LNCaP clone FGC (cell line): ENCODE measurements around the gene RPL10.
A peak's percentile ranks its signal among the peaks of the same experiment; 100 is the strongest.

ENCODE experiments used
- DNase-seq: peaks from one replicate; pipeline ENCODE4 v3.0.0-alpha.2; 2011; ENCODE audit warnings: low read depth
- H3K4me3 ChIP-seq: 2 replicates; pipeline ENCODE4 v1.5.1; 2011; ENCODE audit warnings: mild to moderate bottlenecking, low read depth, low read length, control low read depth
- TF ChIP-seq, protein P1 (sequence below): IDR thresholded peaks from 2 replicates; pipeline ENCODE4 v1.5.1; 2012; ENCODE audit warnings: mild to moderate bottlenecking; ENCODE audit not compliant: control insufficient read depth, insufficient read depth; ENCODE audit errors: extremely low read depth

The RPL10 gene

DNA sequence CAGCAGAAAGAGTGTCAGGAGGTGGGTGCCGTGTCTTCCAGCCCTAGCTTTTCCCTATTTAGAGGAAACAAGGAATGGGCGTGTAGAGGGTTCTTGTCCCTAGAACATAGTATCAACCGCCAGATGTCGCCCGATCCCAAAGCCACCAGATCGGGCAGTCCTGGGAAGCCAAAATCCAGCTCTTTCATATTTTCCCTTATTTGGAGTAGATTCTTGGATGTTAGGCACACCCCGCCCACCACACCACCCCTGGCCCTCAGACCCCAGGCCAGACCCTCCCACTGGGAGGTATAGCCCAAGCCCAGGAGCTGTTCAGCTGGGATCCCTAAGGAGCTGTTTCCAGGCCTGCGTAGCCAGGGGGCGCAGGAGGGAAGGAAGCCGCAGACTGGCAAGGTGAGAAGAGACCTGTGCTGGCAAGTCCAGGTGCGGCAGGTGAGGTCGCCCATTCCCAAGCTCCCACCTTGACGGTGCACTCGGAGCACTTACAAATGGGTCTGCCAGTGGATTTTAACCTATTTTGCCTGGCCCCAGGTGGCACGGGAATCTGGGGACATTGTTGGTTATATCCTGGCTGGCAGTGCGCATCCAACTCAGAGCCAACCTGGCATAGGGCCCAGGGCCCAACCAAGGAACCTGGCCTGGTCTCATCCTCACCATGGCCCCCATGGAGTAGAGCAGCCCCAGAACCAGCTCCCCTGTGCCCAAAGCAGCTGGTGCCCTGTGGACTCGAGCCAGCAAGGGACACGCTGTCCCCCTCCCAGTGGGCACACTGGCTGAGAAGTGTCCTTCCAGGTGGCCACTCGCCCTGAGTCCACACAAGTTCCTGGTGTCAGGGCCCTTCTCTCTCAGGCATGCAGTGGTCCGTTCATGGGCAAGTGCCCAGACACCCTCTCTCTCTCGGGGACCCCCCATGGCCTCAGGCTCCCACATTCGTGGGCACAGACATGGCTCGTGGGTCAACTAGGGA is 24.6 kb upstream of the RPL10 start:
- DNase-seq: peak; percentile 67
- peak overlapping the region; percentile 56 for H3K4me3 ChIP-seq
- TF ChIP-seq, protein P1, sequence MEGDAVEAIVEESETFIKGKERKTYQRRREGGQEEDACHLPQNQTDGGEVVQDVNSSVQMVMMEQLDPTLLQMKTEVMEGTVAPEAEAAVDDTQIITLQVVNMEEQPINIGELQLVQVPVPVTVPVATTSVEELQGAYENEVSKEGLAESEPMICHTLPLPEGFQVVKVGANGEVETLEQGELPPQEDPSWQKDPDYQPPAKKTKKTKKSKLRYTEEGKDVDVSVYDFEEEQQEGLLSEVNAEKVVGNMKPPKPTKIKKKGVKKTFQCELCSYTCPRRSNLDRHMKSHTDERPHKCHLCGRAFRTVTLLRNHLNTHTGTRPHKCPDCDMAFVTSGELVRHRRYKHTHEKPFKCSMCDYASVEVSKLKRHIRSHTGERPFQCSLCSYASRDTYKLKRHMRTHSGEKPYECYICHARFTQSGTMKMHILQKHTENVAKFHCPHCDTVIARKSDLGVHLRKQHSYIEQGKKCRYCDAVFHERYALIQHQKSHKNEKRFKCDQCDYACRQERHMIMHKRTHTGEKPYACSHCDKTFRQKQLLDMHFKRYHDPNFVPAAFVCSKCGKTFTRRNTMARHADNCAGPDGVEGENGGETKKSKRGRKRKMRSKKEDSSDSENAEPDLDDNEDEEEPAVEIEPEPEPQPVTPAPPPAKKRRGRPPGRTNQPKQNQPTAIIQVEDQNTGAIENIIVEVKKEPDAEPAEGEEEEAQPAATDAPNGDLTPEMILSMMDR: peak; percentile 65

- DNase-seq: no peak
- TF ChIP-seq, protein P1: peak; percentile 44
- H3K4me3 ChIP-seq: peak within 1 kb of the TSS; percentile 56
These were observed 23.6 kb upstream of the RPL10 start, which contains the start of gene FLNA for GRCh38 chrX:154374313-154375155. TSS of gene FLNA (minus strand) at chrX:154374634. CDS start at chrX:154371245, 3,389 bp downstream.

DNA sequence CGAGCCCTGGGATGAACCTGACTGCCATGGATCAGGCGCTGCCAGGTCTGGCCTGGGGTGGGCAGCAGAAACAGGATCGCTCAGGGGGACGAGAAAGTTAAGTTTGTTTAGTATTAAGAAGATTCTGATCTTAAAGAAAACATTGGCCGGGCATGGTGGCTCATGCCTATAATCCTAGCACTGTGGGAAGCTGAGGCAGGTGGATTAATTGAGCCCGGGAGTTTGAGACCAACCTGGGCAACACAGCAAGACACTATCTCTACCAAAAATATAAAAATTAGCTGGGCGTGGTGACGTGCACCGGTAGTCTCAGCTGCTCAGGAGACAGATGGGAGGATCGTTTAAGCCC is 23.0 kb upstream of the RPL10 start:
- TF ChIP-seq, protein P1: no peak
- H3K4me3 ChIP-seq: peak overlapping the region; percentile 52
- DNase-seq: no peak

DNA sequence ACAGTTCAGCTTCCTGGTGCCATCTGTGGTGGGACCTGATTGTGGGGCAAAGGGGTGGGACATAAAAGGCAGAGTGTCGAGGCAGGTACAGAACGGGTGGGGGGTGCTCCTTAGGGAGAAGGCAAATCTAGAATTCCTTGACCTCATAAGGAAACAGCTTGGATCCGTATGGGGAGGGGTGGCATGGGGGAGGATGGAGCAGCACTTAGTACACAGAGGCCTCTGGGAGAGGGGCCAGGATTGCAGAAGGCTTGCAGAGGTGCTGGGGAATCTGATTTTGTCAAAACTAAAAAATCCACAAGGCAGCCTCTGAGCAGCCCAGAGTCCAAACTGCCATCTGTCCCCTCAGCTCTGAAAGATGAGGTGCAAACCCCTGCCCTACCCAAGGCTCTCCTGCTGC is 21.4 kb upstream of the RPL10 start:
- H3K4me3 ChIP-seq: no peak overlapping the region
- TF ChIP-seq, protein P1: no peak
- no peak for DNase-seq

- H3K4me3 ChIP-seq: peak overlapping the region; percentile 50
- no peak for DNase-seq
- TF ChIP-seq, protein P1: no peak
These were observed 19.9 kb upstream of the RPL10 start for GRCh38 chrX:154378059-154378798.

DNA sequence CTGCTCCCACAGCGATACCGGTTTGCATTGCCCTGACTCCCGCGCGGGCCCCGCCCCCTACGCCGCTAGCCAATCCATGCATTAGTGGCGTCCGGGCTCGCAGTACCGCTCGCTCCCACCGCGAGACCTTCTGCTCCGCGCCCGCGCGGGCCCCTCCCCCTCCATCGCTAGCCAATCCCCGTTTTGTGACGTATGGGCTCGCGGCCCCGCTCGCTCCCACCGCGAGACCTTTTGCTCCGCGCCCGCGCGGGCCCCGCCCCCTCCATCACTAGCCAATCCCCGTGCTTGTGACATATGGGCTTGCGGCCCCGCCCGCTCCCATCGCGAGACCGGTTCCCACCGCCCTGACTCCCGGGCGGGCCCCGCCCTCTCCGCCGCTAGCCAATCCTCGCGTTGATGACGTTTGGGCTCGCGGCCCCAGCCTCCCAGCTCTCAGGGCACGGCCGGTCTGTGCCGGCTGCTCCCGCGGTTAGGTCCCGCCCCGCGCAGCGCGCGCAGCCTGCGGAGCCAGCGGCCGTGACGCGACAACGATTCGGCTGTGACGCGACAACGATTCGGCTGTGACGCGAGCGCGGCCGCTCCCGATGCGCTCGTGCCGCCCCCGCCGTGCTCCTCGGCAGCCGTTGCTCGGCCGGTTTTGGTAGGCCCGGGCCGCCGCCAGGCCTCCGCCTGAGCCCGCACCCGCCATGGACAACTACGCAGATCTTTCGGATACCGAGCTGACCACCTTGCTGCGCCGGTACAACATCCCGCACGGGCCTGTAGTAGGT is 19.2 kb upstream of the RPL10 start, which contains the start of gene EMD:
Gene EMD (plus strand): TSS at position 497 of the 770 bp plus-strand sequence. CDS start 190 bp downstream, at position 687.
- DNase-seq: peak; percentile 89
- TF ChIP-seq, protein P1: no peak
- peak within 1 kb of the TSS; percentile 83 for H3K4me3 ChIP-seq
